CD14-positive monocyte (primary cell): ENCODE data around the gene CREG1. TPM values are rescaled to one million over a fixed set of nuclear protein-coding genes. Genes with fewer than 3 reads are reported as not detected.

Source experiments
- DNase-seq, 3 donors: peaks; one replicate each; pipeline ENCODE4 v3.0.0-alpha.2; 2011 to 2022
- H2AFZ ChIP-seq: 2 replicates; pipeline ENCODE4 v1.6.0; 2012; ENCODE audit warnings: mild to moderate bottlenecking, low read depth, low read length, inconsistent platforms; ENCODE audit not compliant: insufficient read depth, poor library complexity, severe bottlenecking
- H3K27ac ChIP-seq, 2 donors: 1 replicate in 1 of 2; 2 replicates in 1 of 2; pipeline ENCODE4 v1.5.1; 2012 to 2013; ENCODE audit warnings: low read length in 2 of 2, control low read depth in 1 of 2, inconsistent platforms in 1 of 2, low read depth in 1 of 2, mild to moderate bottlenecking in 1 of 2
- H3K27me3 ChIP-seq, 2 donors: one replicate each; pipeline versions ENCODE4 v1.6.0 to v1.6.1; 2011 to 2013; ENCODE audit warnings: low read length in 2 of 2; ENCODE audit not compliant: control insufficient read depth in 2 of 2, insufficient read depth in 2 of 2
- H3K36me3 ChIP-seq, 2 donors: replicated peaks in 1 of 2; 1 replicate in 1 of 2; 2 replicates in 1 of 2; pipeline versions ENCODE4 v1.5.1 to v1.6.1; 2012 to 2013; ENCODE audit warnings: low read length in 2 of 2, control low read depth in 1 of 2, inconsistent platforms in 1 of 2, mild to moderate bottlenecking in 1 of 2; ENCODE audit not compliant: insufficient read depth in 2 of 2, control insufficient read depth in 1 of 2
- H3K4me1 ChIP-seq, 2 donors: 1 replicate in 1 of 2; 2 replicates in 1 of 2; pipeline versions ENCODE4 v1.5.1 to v1.6.1; 2012 to 2013; ENCODE audit warnings: low read length in 2 of 2, control low read depth in 1 of 2, inconsistent platforms in 1 of 2, mild to moderate bottlenecking in 1 of 2, moderate library complexity in 1 of 2; ENCODE audit not compliant: insufficient read depth in 2 of 2, control insufficient read depth in 1 of 2
- H3K4me2 ChIP-seq: replicated peaks from 2 replicates; pipeline ENCODE3; 2012; ENCODE audit warnings: low read length, moderate library complexity, mild to moderate bottlenecking; ENCODE audit not compliant: poor library complexity, severe bottlenecking; ENCODE audit errors: extremely low read depth
- H3K4me3 ChIP-seq, 3 experiments: fragments of 200-600 bp in 1 of 3; sonication (generic) in 1 of 3; replicated peaks in 1 of 3; 1 replicate in 2 of 3; 2 replicates in 1 of 3; pipeline ENCODE4 v1.5.1; 2011 to 2013; ENCODE audit warnings: low read length in 3 of 3, mild to moderate bottlenecking in 3 of 3, control low read depth in 2 of 3, low read depth in 2 of 3, inconsistent platforms in 1 of 3, moderate library complexity in 1 of 3
- H3K79me2 ChIP-seq: 2 replicates; pipeline ENCODE4 v1.6.0; 2012; ENCODE audit warnings: mild to moderate bottlenecking, control low read depth, inconsistent platforms, low read length, moderate library complexity; ENCODE audit not compliant: insufficient read depth
- H3K9ac ChIP-seq: 2 replicates; pipeline ENCODE4 v1.6.0; 2017; ENCODE audit warnings: low read length, mild to moderate bottlenecking; ENCODE audit not compliant: insufficient read depth, poor library complexity, severe bottlenecking
- H3K9me3 ChIP-seq, 2 donors: replicated peaks in 1 of 2; 1 replicate in 1 of 2; 2 replicates in 1 of 2; pipeline versions ENCODE4 v1.5.1 to v1.6.1; 2012 to 2013; ENCODE audit warnings: low read length in 2 of 2, control low read depth in 1 of 2; ENCODE audit not compliant: control insufficient read depth in 1 of 2, insufficient read depth in 1 of 2
- H4K20me1 ChIP-seq: 2 replicates; pipeline ENCODE4 v1.6.0; 2012; ENCODE audit warnings: mild to moderate bottlenecking, low read length, control low read depth, moderate library complexity; ENCODE audit not compliant: insufficient read depth
- H3K27ac Mint-ChIP-seq, 7 donors: one replicate each; pipeline ENCODE4 v1.8.0; 2020; ENCODE audit warnings: mild to moderate bottlenecking in 7 of 7, mixed read lengths in 7 of 7, moderate library complexity in 6 of 7, inconsistent platforms in 2 of 7
- H3K27me3 Mint-ChIP-seq, 3 donors: one replicate each; pipeline ENCODE4 v1.8.0; 2021 to 2022; ENCODE audit warnings: low read depth in 3 of 3, mild to moderate bottlenecking in 3 of 3, mixed read lengths in 3 of 3, moderate library complexity in 3 of 3, inconsistent platforms in 1 of 3
- H3K36me3 Mint-ChIP-seq, 2 donors: one replicate each; pipeline ENCODE4 v1.8.0; 2020; ENCODE audit warnings: mixed read lengths in 2 of 2, inconsistent platforms in 1 of 2, mild to moderate bottlenecking in 1 of 2
- H3K4me1 Mint-ChIP-seq: one replicate; pipeline ENCODE4 v1.8.0; 2020; ENCODE audit warnings: mild to moderate bottlenecking, mixed read lengths
- H3K4me3 Mint-ChIP-seq, 2 donors: one replicate each; pipeline ENCODE4 v1.8.0; 2020; ENCODE audit warnings: mild to moderate bottlenecking in 2 of 2, mixed read lengths in 2 of 2, moderate library complexity in 1 of 2
- H3K9me3 Mint-ChIP-seq, 7 donors: one replicate each; pipeline ENCODE4 v1.8.0; 2020 to 2022; ENCODE audit warnings: mixed read lengths in 7 of 7, mild to moderate bottlenecking in 6 of 7, moderate library complexity in 6 of 7, inconsistent platforms in 2 of 7
- WGBS: methylation state at CpG from one replicate; pipeline ENCODE4 v1.1.5; 2013; ENCODE audit warnings: missing lambda C conversion rate; ENCODE audit not compliant: insufficient coverage; 5-methylcytosine and 5-hydroxymethylcytosine counted together
- intact Hi-C, 2 donors: fragments of 100-400 bp; cut with micrococcal nuclease; formaldehyde crosslinking; loops; one replicate each; pipeline versions ENCODE4 v1.15.0 to v1.15.1; 2023
- polyA plus RNA-seq, 3 donors: library from polyadenylated mRNA; depleted of rRNA in 1 of 3; unstranded in 2 of 3; stranded (reverse) in 1 of 3; fragments of 300-500 nt in 2 of 3; fragments of >200 nt in 1 of 3; fragmentation: Illumina TruSeq in 2 of 3; gene quantifications; 1 replicate in 2 of 3; 2 replicates in 1 of 3; pipeline ENCODE4 v1.2.3, GENCODE V29; 2012 to 2021
- TF ChIP-seq, protein P1 (sequence below): fragments of 200-600 bp; IDR thresholded peaks from one replicate; pipeline ENCODE4 v1.8.0; 2022; ENCODE audit warnings: antibody characterized with exemption, mild to moderate bottlenecking

The CREG1 gene
- polyA plus RNA-seq, 3 donors: 150 to 309 (median 248) TPM

DNA sequence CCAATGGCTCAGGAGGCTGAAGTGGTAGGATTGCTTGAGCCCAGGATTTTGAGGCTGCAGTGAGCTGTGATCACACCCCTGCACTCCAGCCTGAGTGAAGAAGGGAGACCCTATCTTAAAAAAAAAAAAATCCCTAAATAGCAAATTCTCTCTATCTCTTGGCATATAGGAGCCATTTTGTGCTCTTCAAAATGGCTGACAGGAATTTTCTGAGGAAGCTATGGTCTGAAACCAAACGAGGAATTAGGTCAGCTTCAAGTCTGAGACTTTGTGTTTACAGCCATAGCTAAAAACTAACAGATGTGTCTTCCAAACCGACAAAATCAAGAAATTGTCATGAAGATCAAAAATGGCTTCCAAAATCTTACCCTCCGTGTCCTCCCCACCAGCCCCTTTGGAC is 45.8 kb downstream of the CREG1 start:
- H3K4me3 ChIP-seq: no peak overlapping the region
- no peak for DNase-seq
- no peaks in the 10 kb centered on the region for H3K9me3 Mint-ChIP-seq
- TF ChIP-seq, protein P1, sequence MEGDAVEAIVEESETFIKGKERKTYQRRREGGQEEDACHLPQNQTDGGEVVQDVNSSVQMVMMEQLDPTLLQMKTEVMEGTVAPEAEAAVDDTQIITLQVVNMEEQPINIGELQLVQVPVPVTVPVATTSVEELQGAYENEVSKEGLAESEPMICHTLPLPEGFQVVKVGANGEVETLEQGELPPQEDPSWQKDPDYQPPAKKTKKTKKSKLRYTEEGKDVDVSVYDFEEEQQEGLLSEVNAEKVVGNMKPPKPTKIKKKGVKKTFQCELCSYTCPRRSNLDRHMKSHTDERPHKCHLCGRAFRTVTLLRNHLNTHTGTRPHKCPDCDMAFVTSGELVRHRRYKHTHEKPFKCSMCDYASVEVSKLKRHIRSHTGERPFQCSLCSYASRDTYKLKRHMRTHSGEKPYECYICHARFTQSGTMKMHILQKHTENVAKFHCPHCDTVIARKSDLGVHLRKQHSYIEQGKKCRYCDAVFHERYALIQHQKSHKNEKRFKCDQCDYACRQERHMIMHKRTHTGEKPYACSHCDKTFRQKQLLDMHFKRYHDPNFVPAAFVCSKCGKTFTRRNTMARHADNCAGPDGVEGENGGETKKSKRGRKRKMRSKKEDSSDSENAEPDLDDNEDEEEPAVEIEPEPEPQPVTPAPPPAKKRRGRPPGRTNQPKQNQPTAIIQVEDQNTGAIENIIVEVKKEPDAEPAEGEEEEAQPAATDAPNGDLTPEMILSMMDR: no peak
- H3K27me3 ChIP-seq: no peaks in the 10 kb centered on the region
- H3K9me3 ChIP-seq: no peaks in the 10 kb centered on the region
- no peak overlapping the region for H3K9ac ChIP-seq
- no peak overlapping the region for H3K27ac Mint-ChIP-seq
- peaks cover 4 to 7% (median 6%) of the 10 kb centered on the region in 3 donors for H3K27me3 Mint-ChIP-seq
- WGBS: 75% methylated on average over 3 of the region's 3 CpGs
- H3K4me2 ChIP-seq: no peak overlapping the region
- H3K79me2 ChIP-seq: no peaks in the 10 kb centered on the region
- no peaks in the 10 kb centered on the region for H4K20me1 ChIP-seq
- H3K4me1 Mint-ChIP-seq: no peaks in the 10 kb centered on the region
- no peak overlapping the region for H3K27ac ChIP-seq
- H3K4me1 ChIP-seq: no peaks in the 10 kb centered on the region
- no peaks in the 10 kb centered on the region for H3K36me3 ChIP-seq
- intact Hi-C loops: no loop called here
- H3K36me3 Mint-ChIP-seq: no peaks in the 10 kb centered on the region
- no peak overlapping the region for H2AFZ ChIP-seq
- no peak overlapping the region for H3K4me3 Mint-ChIP-seq

DNA sequence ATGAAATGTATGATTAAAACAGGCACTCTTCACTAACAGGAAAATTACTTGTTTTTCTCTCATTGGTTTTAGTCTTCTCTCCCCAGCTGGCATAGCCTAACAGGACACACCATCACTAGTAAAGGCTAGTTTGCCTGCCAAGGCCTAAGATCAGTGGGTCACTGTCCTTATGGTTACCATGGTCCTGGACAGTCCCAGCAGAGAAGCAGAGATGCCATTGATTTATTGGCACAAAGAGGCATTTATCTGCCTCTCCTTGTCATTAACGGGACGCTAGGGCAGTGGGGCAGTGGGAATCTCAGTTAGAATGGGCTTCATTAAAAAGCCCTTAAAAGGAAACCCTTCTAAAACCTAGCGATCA is 49.1 kb downstream of the CREG1 start:
- no peaks in the 10 kb centered on the region for H4K20me1 ChIP-seq
- Mint-ChIP-seq H3K27me3 (peaks cover 3 to 5% (median 4%) of the 10 kb centered on the region in 3 donors), H3K36me3 (no peaks in the 10 kb centered on the region), H3K4me1 (peaks cover 5% of the 10 kb centered on the region), H3K4me3 (no peak overlapping the region), H3K9me3 (no peaks in the 10 kb centered on the region), H3K27ac (no peak overlapping the region)
- 100% methylated on average over 1 of the region's 3 CpGs for WGBS
- H3K36me3 ChIP-seq: no peaks in the 10 kb centered on the region
- TF ChIP-seq, protein P1: no peak
- no peaks in the 10 kb centered on the region for H3K9me3 ChIP-seq
- no peak overlapping the region for H3K27ac ChIP-seq
- no peak overlapping the region for H3K4me2 ChIP-seq
- H2AFZ ChIP-seq: no peak overlapping the region
- intact Hi-C loops: no loop called here
- H3K9ac ChIP-seq: no peak overlapping the region
- no peaks in the 10 kb centered on the region for H3K79me2 ChIP-seq
- no peak for DNase-seq
- no peaks in the 10 kb centered on the region for H3K27me3 ChIP-seq
- no peak overlapping the region for H3K4me3 ChIP-seq
- H3K4me1 ChIP-seq: no peaks in the 10 kb centered on the region
